Activated CD4-positive, CD25-positive, alpha-beta regulatory T cell treated with anti-CD3 and anti-CD28 coated beads, Interleukin-2, amount 50 U/mL, for 24 hours (primary cell): ENCODE data around the gene SLITRK1.
A peak's percentile ranks its signal among the peaks of the same experiment; 100 is the strongest.

ENCODE experiments used
- ATAC-seq, 2 donors: fragments of 150-1000 bp; cut with Tn5 transposase; one replicate each; pipeline ENCODE4 v1.10.0; 2021; ENCODE audit warnings: mild to moderate bottlenecking in 1 of 2, moderate library complexity in 1 of 2

Gene SLITRK1, protein sequence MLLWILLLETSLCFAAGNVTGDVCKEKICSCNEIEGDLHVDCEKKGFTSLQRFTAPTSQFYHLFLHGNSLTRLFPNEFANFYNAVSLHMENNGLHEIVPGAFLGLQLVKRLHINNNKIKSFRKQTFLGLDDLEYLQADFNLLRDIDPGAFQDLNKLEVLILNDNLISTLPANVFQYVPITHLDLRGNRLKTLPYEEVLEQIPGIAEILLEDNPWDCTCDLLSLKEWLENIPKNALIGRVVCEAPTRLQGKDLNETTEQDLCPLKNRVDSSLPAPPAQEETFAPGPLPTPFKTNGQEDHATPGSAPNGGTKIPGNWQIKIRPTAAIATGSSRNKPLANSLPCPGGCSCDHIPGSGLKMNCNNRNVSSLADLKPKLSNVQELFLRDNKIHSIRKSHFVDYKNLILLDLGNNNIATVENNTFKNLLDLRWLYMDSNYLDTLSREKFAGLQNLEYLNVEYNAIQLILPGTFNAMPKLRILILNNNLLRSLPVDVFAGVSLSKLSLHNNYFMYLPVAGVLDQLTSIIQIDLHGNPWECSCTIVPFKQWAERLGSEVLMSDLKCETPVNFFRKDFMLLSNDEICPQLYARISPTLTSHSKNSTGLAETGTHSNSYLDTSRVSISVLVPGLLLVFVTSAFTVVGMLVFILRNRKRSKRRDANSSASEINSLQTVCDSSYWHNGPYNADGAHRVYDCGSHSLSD

DNA sequence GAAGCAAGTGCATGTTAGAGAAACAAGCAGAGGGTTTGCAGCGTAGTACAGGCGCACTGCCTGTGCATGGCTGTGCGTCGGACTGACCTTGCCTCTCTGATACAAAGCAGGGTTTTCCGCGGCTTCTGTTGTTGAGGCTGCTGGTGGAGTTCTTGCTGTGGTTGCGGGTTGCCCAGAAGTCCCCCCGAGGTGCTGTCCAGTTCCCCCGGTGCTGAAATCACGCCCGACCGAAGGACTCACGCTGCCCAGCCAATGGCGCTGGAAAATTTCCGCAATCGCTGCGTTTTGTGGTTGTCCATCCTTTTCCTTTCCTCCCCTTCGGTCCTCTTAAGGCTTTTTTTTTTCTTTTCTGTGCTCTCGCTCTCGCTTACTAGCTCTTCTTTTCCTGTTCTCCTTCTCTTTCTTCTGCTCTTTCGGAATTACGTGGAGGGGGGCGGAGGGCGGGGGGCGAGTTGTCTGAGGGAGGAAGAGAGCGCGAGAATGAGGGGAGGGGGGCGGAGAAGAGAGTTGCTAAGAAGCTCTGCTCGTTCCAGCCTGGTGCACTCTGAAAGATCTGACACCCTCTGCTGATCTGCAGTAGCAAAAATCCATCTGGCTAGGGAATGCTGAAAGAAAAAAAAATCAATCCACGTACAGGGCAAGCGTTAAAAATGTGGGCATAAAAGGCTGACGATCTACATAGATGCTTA lies at the start of gene SLITRK1:
SLITRK1 (minus strand) TSS at position 558 of the 689 bp plus-strand sequence. CDS start 967 bp downstream, outside the sequence.
- ATAC-seq: no peak

DNA sequence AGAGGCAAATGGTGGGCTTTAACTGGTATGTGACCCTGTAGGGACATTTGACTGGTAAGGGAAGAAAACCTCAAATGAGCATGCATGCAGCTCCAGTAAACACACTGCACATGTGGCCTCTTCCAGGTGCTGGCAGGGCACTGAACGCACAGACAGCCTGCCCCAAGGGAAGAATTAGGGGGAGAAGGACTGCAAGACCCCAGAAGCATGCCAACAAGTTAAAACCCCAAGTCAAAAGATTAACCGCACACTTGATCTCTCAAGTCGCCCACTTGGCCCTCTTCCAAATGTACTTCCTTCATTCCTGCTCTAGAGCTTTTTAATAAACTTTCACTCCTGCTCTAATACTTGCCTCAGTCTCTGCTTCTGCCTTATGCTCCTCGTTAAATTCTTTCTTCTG lies 46.9 kb upstream of the SLITRK1 start:
- ATAC-seq: no peak

DNA sequence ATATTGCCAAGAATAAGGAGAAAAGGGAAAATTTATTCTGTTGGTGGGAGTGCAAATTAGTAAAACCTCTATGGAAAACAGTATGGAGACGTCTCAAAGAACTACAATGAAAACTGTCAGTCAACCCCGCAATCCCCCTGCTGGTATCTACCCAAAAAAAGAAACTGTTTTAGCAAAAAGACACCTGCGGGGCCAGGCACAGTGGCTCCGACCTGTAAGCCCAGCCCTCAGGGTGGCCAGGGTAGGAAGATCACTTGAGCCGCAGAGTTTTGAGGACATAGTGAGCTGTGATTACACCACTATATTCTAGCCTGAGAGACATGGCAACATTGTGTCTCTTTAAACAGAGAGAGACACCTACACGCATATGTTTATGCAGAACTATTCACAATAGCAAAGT lies 37.5 kb upstream of the SLITRK1 start:
- no peak for ATAC-seq

- ATAC-seq: no peak
Observed at GRCh38 chr13:83914368-83914767, 32.1 kb upstream of the SLITRK1 start.

- no peak for ATAC-seq
Observed at GRCh38 chr13:83907196-83907989, 25.1 kb upstream of the SLITRK1 start.

- ATAC-seq: no peak
Observed at GRCh38 chr13:83906240-83906820, 24.1 kb upstream of the SLITRK1 start.

- ATAC-seq: peak in 1 of 2 donors; percentile 36
Observed at GRCh38 chr13:83905641-83906040, 23.4 kb upstream of the SLITRK1 start.

- ATAC-seq: no peak
Observed at GRCh38 chr13:83895994-83896580, 13.8 kb upstream of the SLITRK1 start.

- ATAC-seq: no peak
Observed at GRCh38 chr13:83890358-83890757, 8.1 kb upstream of the SLITRK1 start.

DNA sequence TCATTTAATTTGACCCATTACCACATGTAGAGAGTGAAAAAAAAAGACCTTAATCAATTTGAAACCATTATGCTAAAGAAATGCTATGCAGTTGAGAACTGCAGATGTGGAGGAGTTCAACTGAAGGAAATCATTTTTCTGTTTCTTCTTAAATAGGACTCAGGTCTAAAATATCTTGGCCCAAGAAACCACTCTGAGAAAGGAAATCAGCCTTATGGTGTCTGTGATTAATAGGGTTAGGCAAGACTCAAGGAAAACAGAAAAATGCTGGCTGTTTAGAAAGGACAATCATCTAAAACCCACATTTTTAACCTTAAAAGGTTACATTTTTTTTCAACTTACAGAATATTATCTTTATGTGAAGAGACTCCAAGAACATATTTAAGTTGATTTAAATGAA lies 1.9 kb upstream of the SLITRK1 start:
- ATAC-seq: no peak

GRCh38 chr13:83883061-83883523 lies 818 bp upstream of the SLITRK1 start:
- ATAC-seq: no peak

DNA sequence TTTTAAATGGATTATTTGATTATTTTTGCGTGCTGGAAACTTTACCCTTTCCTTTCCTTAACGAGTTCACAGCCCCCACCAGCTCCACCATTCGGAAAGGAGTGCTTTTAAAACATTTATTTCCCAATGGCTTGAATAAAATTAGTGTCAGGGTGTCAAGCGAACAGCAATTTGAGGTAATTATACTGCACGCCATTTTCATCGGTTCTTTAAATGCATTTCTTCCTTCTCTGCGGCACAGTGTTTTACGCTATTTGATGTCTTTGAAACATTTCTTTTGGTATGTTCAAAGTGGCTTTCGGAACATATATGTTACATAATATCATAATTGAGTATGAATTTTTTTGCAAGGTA lies 309 bp upstream of the SLITRK1 start:
- ATAC-seq: no peak

DNA sequence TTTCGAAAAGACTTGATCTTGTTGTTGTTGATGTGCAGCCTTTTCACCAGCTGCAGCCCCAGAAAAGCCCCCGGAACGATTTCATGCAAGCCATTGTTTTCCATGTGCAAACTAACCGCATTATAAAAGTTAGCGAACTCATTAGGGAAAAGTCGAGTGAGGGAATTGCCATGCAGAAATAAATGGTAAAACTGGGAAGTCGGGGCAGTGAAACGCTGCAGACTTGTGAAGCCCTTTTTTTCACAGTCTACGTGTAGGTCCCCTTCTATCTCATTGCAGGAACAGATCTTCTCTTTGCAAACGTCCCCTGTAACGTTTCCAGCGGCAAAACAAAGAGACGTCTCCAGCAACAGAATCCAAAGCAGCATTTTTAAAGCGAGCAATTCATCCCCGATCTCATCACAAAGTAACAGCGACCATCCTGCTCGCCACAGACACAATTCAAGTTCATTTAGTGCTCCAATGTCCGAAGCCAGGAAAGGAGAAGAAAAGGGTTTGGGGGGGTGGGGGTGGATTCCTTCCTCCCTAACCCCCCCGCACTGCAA lies 1.1 kb downstream of the SLITRK1 start:
- ATAC-seq: no peak

GRCh38 chr13:83880275-83881139 lies 1.8 kb downstream of the SLITRK1 start:
- ATAC-seq: no peak

GRCh38 chr13:83879431-83880171 lies 2.7 kb downstream of the SLITRK1 start:
- no peak for ATAC-seq

GRCh38 chr13:83878691-83879430 lies 3.4 kb downstream of the SLITRK1 start:
- ATAC-seq: no peak

DNA sequence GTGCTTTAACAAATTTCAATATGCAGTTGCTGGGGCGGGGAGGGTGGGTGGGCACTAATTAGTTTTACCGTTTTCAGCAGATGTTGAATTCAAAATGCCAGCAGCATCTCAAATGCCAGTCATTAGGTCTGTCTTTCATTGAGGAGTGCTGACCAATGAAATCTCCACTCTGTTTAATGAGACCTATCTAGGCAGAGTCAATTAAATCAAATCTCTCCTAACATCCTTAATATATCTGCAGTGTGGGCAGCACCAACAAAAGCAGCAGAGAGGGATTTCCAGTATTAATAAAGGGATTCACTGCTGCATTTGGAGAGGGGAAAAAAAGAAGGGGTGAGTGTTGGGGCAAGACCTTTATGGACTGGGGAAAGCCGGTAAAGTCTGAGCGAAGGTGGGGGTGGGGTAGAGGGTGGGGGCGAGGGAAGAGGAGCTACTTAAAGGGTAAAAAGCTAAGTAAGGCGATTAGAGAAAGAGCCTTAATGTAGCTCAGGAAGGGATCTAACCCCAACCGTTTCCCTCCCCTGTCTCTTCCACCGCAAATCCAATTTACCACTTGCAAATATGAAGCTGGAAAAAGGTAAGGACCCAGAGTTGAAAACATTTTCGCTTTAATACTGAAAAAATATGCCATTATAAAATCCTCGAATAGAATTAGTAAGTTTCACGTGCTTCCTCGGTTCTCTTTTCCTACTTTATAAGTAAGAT lies 4.5 kb downstream of the SLITRK1 start:
- ATAC-seq: no peak

DNA sequence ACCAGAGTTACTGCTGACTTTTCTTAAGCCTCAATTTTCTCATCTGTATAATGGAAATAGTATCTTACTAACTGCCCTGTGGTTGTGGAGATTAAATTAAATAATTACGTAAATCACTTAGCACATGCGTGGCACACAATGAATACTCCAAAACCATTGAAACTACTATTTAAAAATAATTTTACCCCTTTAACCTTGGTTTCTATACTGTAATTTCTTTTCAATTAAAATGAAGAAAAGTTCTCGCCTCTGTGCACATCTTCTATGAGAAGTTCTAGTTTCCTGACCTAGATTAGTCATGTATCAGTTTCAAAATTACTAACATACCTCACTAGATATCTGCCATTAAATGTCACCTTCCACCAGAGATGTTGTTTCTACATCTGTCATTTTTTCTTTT lies 5.7 kb downstream of the SLITRK1 start:
- ATAC-seq: peak; percentile 58 to 73
